Activated naive CD4-positive, alpha-beta T cell treated with anti-CD3 and anti-CD28 coated beads for 36 hours (primary cell): ENCODE results near the gene DMAC2L. TPM values are rescaled to one million over a fixed set of nuclear protein-coding genes. Genes with fewer than 3 reads are reported as not detected.
"Not testable (repeated sequence)": the region's sequence is repeated elsewhere in the genome, so short reads cannot be mapped to it uniquely, and the experiment has no call there.

Source experiments
- CTCF ChIA-PET: fragments of 350-600 bp; sonication (Branson Sonifier 250); formaldehyde crosslinking; loops from one replicate; lab custom pipeline; 2021; ENCODE audit warnings: antibody characterized with exemption; lab: Charles Lee
- DNase-seq: peaks from one replicate; pipeline ENCODE4 v3.0.0-alpha.2; 2020
- H3K27ac Mint-ChIP-seq: one replicate; pipeline ENCODE4 v1.8.0; 2021; ENCODE audit warnings: mild to moderate bottlenecking, mixed read lengths
- H3K27me3 Mint-ChIP-seq: one replicate; pipeline ENCODE4 v1.8.0; 2021; ENCODE audit warnings: low read depth, mixed read lengths
- H3K36me3 Mint-ChIP-seq: one replicate; pipeline ENCODE4 v1.8.0; 2021; ENCODE audit warnings: low read depth, mixed read lengths
- H3K4me1 Mint-ChIP-seq: one replicate; pipeline ENCODE4 v1.8.0; 2021; ENCODE audit warnings: low read depth, mixed read lengths
- H3K4me3 Mint-ChIP-seq: one replicate; pipeline ENCODE4 v1.8.0; 2021; ENCODE audit warnings: mild to moderate bottlenecking, moderate library complexity, mixed read lengths
- H3K9me3 Mint-ChIP-seq: one replicate; pipeline ENCODE4 v1.8.0; 2021; ENCODE audit warnings: mixed read lengths
- intact Hi-C: fragments of 100-400 bp; cut with micrococcal nuclease; formaldehyde crosslinking; loops from one replicate; pipeline ENCODE4 v1.15.1; 2023
- total RNA-seq, 2 experiments: library from RNA; stranded (reverse); gene quantifications; one replicate each; pipeline ENCODE4 v1.2.3, GENCODE V29; 2021

Gene DMAC2L
- total RNA-seq, 2 experiments from 2014 or later, result 11.7 to 13.7 TPM

GRCh38 chr14:50344116-50344775, 32.1 kb downstream of the DMAC2L start:
- peak overlapping the region; percentile 51 for H3K27ac Mint-ChIP-seq
- DNase-seq, result peak; percentile 93
- peaks cover 26% of the 10 kb centered on the region for H3K4me1 Mint-ChIP-seq
- H3K4me3 Mint-ChIP-seq, result no peak overlapping the region
- no peaks in the 10 kb centered on the region for H3K36me3 Mint-ChIP-seq
- CTCF ChIA-PET, result interaction anchor here (0.5 to 2.1 kb wide), 7 partner anchors 11 to 418 kb away, joined by 3 to 12 read pairs (median 6); no protein-coding TSS in a partner anchor
- intact Hi-C loops, result loop anchor here (1.0 to 10.0 kb wide), 17 partner anchors 19 to 751 kb away; partner anchors contain the start of genes CDKL1, MAP4K5, SAV1 and TRIM9
- H3K9me3 Mint-ChIP-seq, result no peaks in the 10 kb centered on the region
- no peaks in the 10 kb centered on the region for H3K27me3 Mint-ChIP-seq

GRCh38 chr14:50344876-50345563, 32.9 kb downstream of the DMAC2L start:
- no peaks in the 10 kb centered on the region for H3K27me3 Mint-ChIP-seq

GRCh38 chr14:50345846-50346422, 33.8 kb downstream of the DMAC2L start:
- no peak for DNase-seq
- Mint-ChIP-seq H3K9me3 (no peaks in the 10 kb centered on the region), H3K27me3 (no peaks in the 10 kb centered on the region), H3K27ac (no peak overlapping the region), H3K4me3 (no peak overlapping the region), H3K4me1 (peaks cover 26% of the 10 kb centered on the region), H3K36me3 (no peaks in the 10 kb centered on the region)
- intact Hi-C loops, result loop anchor here (2.0 to 10.0 kb wide), 4 partner anchors 107 to 749 kb away; partner anchors contain the start of gene TRIM9
- CTCF ChIA-PET, result interaction anchor here (0.6 to 2.3 kb wide), 4 partner anchors 17 to 186 kb away, joined by 3 to 5 read pairs (median 4); partner anchors contain the start of gene MAP4K5

More at GRCh38 chr14:50344876-50345563, 32.9 kb downstream of the DMAC2L start:
- Mint-ChIP-seq H3K36me3 (no peaks in the 10 kb centered on the region), H3K4me3 (no peak overlapping the region), H3K27ac (no peak overlapping the region), H3K4me1 (peaks cover 26% of the 10 kb centered on the region), H3K9me3 (no peaks in the 10 kb centered on the region)
- CTCF ChIA-PET, result interaction anchor here (0.7 to 2.3 kb wide), 7 partner anchors 11 to 417 kb away, joined by 3 to 12 read pairs (median 5); partner anchors contain the start of gene MAP4K5
- no peak for DNase-seq
- intact Hi-C loops, result loop anchor here (1.0 to 10.0 kb wide), 17 partner anchors 18 to 750 kb away; partner anchors contain the start of genes CDKL1, MAP4K5, SAV1 and TRIM9

GRCh38 chr14:50347521-50347920, 35.4 kb downstream of the DMAC2L start:
- peaks cover 25% of the 10 kb centered on the region for H3K4me1 Mint-ChIP-seq
- DNase-seq, result no peak
- no peak overlapping the region for H3K27ac Mint-ChIP-seq
- intact Hi-C loops, result loop anchor here (10.0 kb wide), 1 partner anchor 747 kb away; the partner anchor contains the start of gene TRIM9
- H3K4me3 Mint-ChIP-seq, result no peak overlapping the region
- no peaks in the 10 kb centered on the region for H3K9me3 Mint-ChIP-seq
- H3K36me3 Mint-ChIP-seq, result no peaks in the 10 kb centered on the region
- CTCF ChIA-PET, result interaction anchor here (0.6 to 1.6 kb wide), 4 partner anchors 12 to 766 kb away, joined by 3 to 4 read pairs (median 4); no protein-coding TSS in a partner anchor
- no peaks in the 10 kb centered on the region for H3K27me3 Mint-ChIP-seq

- intact Hi-C loops, result loop anchor here (10.0 kb wide), 1 partner anchor 746 kb away; the partner anchor contains the start of gene TRIM9
- Mint-ChIP-seq H3K9me3 (no peaks in the 10 kb centered on the region), H3K27ac (no peak overlapping the region), H3K4me3 (no peak overlapping the region), H3K36me3 (no peaks in the 10 kb centered on the region), H3K4me1 (peaks cover 13% of the 10 kb centered on the region), H3K27me3 (no peaks in the 10 kb centered on the region)
- CTCF ChIA-PET, result interaction anchor here (1.6 kb wide), 1 partner anchor 10 kb away, joined by 4 read pairs; no protein-coding TSS in a partner anchor
- DNase-seq, result no peak
Observed at GRCh38 chr14:50348933-50349332, 36.8 kb downstream of the DMAC2L start.

- Mint-ChIP-seq H3K4me1 (peaks cover 3% of the 10 kb centered on the region), H3K36me3 (no peaks in the 10 kb centered on the region), H3K4me3 (no peak overlapping the region), H3K27ac (no peak overlapping the region), H3K9me3 (no peaks in the 10 kb centered on the region), H3K27me3 (no peaks in the 10 kb centered on the region)
- DNase-seq, result no peak
- CTCF ChIA-PET, result interaction anchor here (0.6 to 1.3 kb wide), 3 partner anchors 18 to 933 kb away, joined by 3 to 10 read pairs (median 4); no protein-coding TSS in a partner anchor
- intact Hi-C loops, result no loop called here
Observed at GRCh38 chr14:50350975-50351374, 38.9 kb downstream of the DMAC2L start.

- no peaks in the 10 kb centered on the region for H3K27me3 Mint-ChIP-seq
- H3K4me1 Mint-ChIP-seq, result peaks cover 3% of the 10 kb centered on the region
- intact Hi-C loops, result no loop called here
- no peaks in the 10 kb centered on the region for H3K9me3 Mint-ChIP-seq
- no peak for DNase-seq
- peaks cover 2% of the 10 kb centered on the region for H3K36me3 Mint-ChIP-seq
- CTCF ChIA-PET, result interaction anchor here (1.0 kb wide), 1 partner anchor 12 kb away, joined by 3 read pairs; no protein-coding TSS in a partner anchor
- H3K4me3 Mint-ChIP-seq, result no peak overlapping the region
- no peak overlapping the region for H3K27ac Mint-ChIP-seq
Observed at GRCh38 chr14:50352584-50352983, 40.5 kb downstream of the DMAC2L start.

- intact Hi-C loops, result no loop called here
- H3K4me3 Mint-ChIP-seq, result no peak overlapping the region
- peaks cover 5% of the 10 kb centered on the region for H3K36me3 Mint-ChIP-seq
- no peak for DNase-seq
- CTCF ChIA-PET, result interaction anchor here (1.0 kb wide), 1 partner anchor 11 kb away, joined by 3 read pairs; no protein-coding TSS in a partner anchor
- H3K9me3 Mint-ChIP-seq, result no peaks in the 10 kb centered on the region
- H3K27ac Mint-ChIP-seq, result no peak overlapping the region
- no peaks in the 10 kb centered on the region for H3K27me3 Mint-ChIP-seq
- H3K4me1 Mint-ChIP-seq, result peaks cover 3% of the 10 kb centered on the region
Observed at GRCh38 chr14:50353126-50353525, 41.0 kb downstream of the DMAC2L start.

- CTCF ChIA-PET, result no interaction called here
- H3K27ac Mint-ChIP-seq, result no peak overlapping the region
- intact Hi-C loops, result no loop called here
- peaks cover 3% of the 10 kb centered on the region for H3K4me1 Mint-ChIP-seq
- peaks cover 9% of the 10 kb centered on the region for H3K36me3 Mint-ChIP-seq
- no peaks in the 10 kb centered on the region for H3K27me3 Mint-ChIP-seq
- no peak for DNase-seq
- H3K4me3 Mint-ChIP-seq, result no peak overlapping the region
- H3K9me3 Mint-ChIP-seq, result no peaks in the 10 kb centered on the region
Observed at GRCh38 chr14:50354527-50354926, 42.4 kb downstream of the DMAC2L start.

GRCh38 chr14:50355692-50356091, 43.6 kb downstream of the DMAC2L start:
- peaks cover 3% of the 10 kb centered on the region for H3K4me1 Mint-ChIP-seq
- H3K9me3 Mint-ChIP-seq, result no peaks in the 10 kb centered on the region
- H3K4me3 Mint-ChIP-seq, result no peak overlapping the region
- CTCF ChIA-PET, result interaction anchor here (1.1 to 1.8 kb wide), 2 partner anchors 11 to 25 kb away, joined by 3 to 8 read pairs; no protein-coding TSS in a partner anchor
- H3K27me3 Mint-ChIP-seq, result no peaks in the 10 kb centered on the region
- intact Hi-C loops, result no loop called here
- peaks cover 9% of the 10 kb centered on the region for H3K36me3 Mint-ChIP-seq
- no peak overlapping the region for H3K27ac Mint-ChIP-seq
- no peak for DNase-seq

GRCh38 chr14:50356283-50356682, 44.2 kb downstream of the DMAC2L start:
- H3K4me3 Mint-ChIP-seq, DNase-seq, H3K9me3 Mint-ChIP-seq, H3K27ac Mint-ChIP-seq, H3K4me1 Mint-ChIP-seq, intact Hi-C loops, H3K36me3 Mint-ChIP-seq, H3K27me3 Mint-ChIP-seq: not testable (repeated sequence)
- CTCF ChIA-PET, result interaction anchor here (1.1 to 1.8 kb wide), 2 partner anchors 12 to 26 kb away, joined by 3 to 8 read pairs; no protein-coding TSS in a partner anchor
